Measurements from ENCODE around the gene EIF2B1.

EIF2B1 gene

GRCh38 chr12:123598522-123598921, 35.0 kb downstream of the EIF2B1 start:
- TF ChIP-seq POLR2AphosphoS5 (IDR thresholded peaks at IDR 0.05; ENCODE audit: low read depth): 0 out of 2 replicates have a peak, but pooled peaks have one; percentile 18
- no peak for TF ChIP-seq REST (IDR thresholded peaks at IDR 0.05; ENCODE audit: insufficient replicate concordance, low read depth)
- Histone ChIP-seq H3K27ac (replicated peaks) (no peak overlapping the region), H3K4me3 (replicated peaks; ENCODE audit: insufficient read depth, low read length) (no peak overlapping the region), H3K27me3 (ENCODE audit: insufficient read depth, poor library complexity, severe bottlenecking) (no peaks in the 10 kb centered on the region)
- no peak for DNase-seq (ENCODE audit: low read depth in 1 of 2, low spot score in 1 of 2)

GRCh38 chr12:123597100-123597499, 36.4 kb downstream of the EIF2B1 start:
- no peak for TF ChIP-seq SPI1 (IDR thresholded peaks at IDR 0.05; ENCODE audit: borderline replicate concordance, low read depth)
- no peak for TF ChIP-seq CTCF (IDR thresholded peaks at IDR 0.05; ENCODE audit: insufficient read depth, low read length)
- no peak for TF ChIP-seq REST (IDR thresholded peaks at IDR 0.05; ENCODE audit: insufficient replicate concordance, low read depth)
- TF ChIP-seq POLR2AphosphoS5 (IDR thresholded peaks at IDR 0.05; ENCODE audit: low read depth): no peak
- no peak for TF ChIP-seq GABPA (IDR thresholded peaks at IDR 0.05; ENCODE audit: low read depth)
- no peak overlapping the region for H3K27ac ChIP-seq (replicated peaks)
- H3K4me3 ChIP-seq (replicated peaks; ENCODE audit: insufficient read depth, low read length): no peak overlapping the region
- DNase-seq (ENCODE audit: low read depth in 1 of 2, low spot score in 1 of 2): no peak
- H3K27me3 ChIP-seq (ENCODE audit: insufficient read depth, poor library complexity, severe bottlenecking): no peaks in the 10 kb centered on the region

- Histone ChIP-seq H3K4me3 (replicated peaks; ENCODE audit: insufficient read depth, low read length) (no peak overlapping the region), H3K27me3 (ENCODE audit: insufficient read depth, poor library complexity, severe bottlenecking) (no peaks in the 10 kb centered on the region), H3K27ac (replicated peaks) (no peak overlapping the region)
- no peak for TF ChIP-seq GABPA (IDR thresholded peaks at IDR 0.05; ENCODE audit: low read depth)
- no peak for TF ChIP-seq SPI1 (IDR thresholded peaks at IDR 0.05; ENCODE audit: borderline replicate concordance, low read depth)
- no peak for TF ChIP-seq REST (IDR thresholded peaks at IDR 0.05; ENCODE audit: insufficient replicate concordance, low read depth)
- no peak for TF ChIP-seq CTCF (IDR thresholded peaks at IDR 0.05; ENCODE audit: insufficient read depth, low read length)
- TF ChIP-seq POLR2AphosphoS5 (IDR thresholded peaks at IDR 0.05; ENCODE audit: low read depth): no peak
- no peak for DNase-seq (ENCODE audit: low read depth in 1 of 2, low spot score in 1 of 2)
Observed at GRCh38 chr12:123595729-123596128, 37.8 kb downstream of the EIF2B1 start.

Data from HL-60 (cell line).